Stimulated activated CD8-positive, alpha-beta memory T cell treated with anti-CD3 and anti-CD28 coated beads, Interleukin-12 subunit alpha, Interleukin-12 subunit beta, amount 100 ng/mL, for 4 hours (primary cell): Measurements from ENCODE around the gene CSKMT.
A peak's percentile ranks its signal among the peaks of the same experiment; 100 is the strongest.
"Not testable (repeated sequence)": the region's sequence is repeated elsewhere in the genome, so short reads cannot be mapped to it uniquely, and the experiment has no call there.

Experiments
- DNase-seq: peaks from one replicate; pipeline ENCODE4 v3.0.0-alpha.2; 2020; ENCODE audit warnings: low read depth

The CSKMT gene, protein sequence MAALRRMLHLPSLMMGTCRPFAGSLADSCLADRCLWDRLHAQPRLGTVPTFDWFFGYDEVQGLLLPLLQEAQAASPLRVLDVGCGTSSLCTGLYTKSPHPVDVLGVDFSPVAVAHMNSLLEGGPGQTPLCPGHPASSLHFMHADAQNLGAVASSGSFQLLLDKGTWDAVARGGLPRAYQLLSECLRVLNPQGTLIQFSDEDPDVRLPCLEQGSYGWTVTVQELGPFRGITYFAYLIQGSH

DNA sequence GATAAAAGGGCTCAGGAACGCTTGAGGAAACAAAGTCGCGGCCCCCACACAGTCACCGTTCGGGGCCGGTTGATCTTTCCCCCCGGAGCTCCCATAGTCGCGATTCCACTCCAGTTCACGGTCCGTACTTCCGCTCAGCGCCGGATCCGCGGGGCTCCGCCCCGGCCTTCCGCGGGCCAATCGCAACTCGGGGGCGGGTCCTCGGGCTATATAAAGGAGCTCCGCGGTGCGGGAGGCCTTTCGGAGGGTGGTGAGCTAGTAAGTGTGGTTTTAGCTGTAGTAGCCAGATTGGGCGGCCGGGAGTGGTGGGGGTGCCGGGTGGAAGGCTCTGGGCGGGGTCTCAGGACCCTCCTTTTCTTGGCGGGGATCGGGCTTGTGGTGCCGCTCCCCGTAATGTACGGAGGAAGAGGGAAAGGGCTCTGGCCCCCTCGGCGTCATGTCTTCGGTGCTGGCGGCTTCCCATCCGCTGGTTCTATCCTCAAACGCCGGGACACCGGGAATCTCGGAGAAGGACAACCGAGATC lies at the start of gene CSKMT, which contains the start of gene C11orf98:
TSS of gene CSKMT (plus strand) at position 238 of the 524 bp plus-strand sequence. CDS start 568 bp downstream, outside the sequence.
TSS of gene C11orf98 (minus strand) at position 136 of the 524 bp plus-strand sequence. CDS start at position 95, 41 bp downstream.
- DNase-seq = peak; percentile 93

DNA sequence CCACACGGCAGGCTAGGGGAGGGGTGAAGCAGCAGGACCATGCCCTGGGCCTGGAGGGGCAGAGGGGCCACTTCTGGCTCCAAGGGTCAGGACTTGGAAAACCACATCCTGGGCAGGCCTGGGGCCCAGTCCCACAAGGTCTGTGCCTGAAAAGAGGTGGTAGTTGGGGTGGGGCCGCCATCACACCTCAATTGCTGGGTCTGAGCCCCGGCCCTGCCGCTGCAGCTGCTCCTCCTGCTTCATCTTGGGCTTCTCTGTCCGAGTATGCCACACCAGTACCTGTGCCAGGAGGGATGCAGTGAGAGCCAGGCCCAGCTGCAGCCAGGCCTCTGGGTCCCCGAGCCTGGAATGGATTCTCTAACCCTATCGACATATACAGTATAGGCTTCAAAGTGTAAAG lies 49.6 kb upstream of the CSKMT start:
- DNase-seq = no peak

DNA sequence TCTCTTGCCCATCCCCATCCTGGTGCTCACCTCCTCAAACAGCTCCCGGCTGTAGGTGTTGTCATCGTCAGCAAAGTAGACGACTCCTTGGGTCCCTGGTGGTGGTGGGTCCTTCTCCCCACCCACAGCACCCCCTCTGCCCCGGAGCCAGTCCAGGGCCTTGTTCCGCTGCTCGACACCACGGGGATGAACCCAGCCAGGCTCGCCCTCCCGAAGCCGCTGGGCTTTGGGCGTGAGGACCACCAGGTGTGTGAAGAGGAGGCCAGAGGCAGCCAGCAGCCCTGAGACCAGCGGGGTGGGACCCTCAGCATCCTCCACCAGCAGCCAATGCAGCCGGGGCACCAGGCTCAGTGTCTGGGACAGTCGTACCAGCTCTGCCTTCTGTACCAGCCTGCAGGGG lies 48.2 kb upstream of the CSKMT start:
- DNase-seq = not testable (repeated sequence)

DNA sequence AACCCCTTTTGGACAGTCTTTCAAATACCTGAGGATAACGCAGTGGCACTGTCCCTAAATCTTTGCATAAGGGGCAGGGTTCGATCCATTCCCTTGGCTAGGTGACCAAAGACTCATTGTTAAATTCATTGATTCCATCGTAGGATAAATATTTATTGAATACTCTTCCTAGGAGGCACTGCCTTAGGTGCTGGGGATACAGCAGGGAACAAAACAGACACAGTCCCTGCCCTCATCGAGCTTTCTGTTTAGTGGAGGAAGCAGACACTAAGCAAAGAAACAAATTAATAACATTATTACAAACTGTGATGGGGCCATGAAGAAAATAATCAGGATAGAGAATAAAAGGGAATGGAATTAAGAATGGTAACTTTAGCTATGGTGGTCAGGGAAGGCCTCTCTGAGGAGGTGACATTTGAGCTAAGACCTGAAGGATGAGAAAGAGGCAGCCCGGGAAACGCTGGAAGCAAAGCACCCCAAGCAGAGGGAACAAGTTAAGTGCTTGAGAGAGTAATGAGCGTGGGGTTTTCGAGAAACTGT lies 44.0 kb upstream of the CSKMT start:
- no peak for DNase-seq

DNA sequence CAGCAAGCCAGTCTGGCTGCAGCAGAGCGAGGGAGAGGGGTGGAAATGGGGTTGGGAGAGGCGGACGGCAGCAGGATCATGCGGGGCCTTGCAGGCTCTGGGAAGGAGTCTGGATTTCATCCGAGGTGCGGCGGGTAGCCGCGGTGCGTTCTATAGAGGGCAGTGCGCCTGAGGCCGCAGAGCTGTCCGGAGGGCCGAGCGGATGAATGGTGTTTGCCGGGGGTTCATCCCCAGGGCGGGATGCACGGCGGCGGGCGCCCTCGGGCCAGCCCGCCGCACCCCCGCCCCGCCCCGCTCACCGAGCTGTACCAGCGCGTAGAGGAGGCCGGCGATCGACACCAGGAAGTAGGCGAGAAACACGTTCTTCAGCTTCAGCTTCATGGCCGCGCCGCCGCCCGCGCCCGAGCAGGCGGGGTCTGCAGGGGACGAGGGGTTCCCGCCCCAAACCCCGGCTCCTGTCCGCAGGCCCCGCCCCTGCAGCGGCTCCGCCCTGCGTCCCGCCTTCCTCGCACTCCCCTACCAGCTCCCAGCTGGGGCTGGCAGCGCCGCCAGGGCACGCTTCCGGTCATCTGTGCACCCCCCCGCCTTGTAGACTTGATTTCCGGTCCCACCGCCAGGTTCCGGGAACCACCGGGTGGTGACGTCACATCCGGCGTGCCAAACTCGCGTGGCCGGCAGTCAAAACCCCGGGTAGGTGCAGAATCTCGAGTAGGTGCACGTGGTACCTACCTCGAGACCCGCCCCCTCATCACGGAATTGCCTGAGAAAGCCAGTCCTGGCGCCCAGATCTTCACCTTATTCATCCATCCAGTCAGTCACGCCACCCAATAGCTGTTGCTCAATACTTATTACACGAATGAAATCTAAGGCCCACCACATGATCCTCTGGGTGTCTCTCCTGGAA lies 43.3 kb upstream of the CSKMT start, which contains the start of gene B3GAT3:
TSS of gene B3GAT3 (minus strand) at position 420 of the 904 bp plus-strand sequence. CDS start at position 381, 39 bp downstream.
- DNase-seq = peak; percentile 96

DNA sequence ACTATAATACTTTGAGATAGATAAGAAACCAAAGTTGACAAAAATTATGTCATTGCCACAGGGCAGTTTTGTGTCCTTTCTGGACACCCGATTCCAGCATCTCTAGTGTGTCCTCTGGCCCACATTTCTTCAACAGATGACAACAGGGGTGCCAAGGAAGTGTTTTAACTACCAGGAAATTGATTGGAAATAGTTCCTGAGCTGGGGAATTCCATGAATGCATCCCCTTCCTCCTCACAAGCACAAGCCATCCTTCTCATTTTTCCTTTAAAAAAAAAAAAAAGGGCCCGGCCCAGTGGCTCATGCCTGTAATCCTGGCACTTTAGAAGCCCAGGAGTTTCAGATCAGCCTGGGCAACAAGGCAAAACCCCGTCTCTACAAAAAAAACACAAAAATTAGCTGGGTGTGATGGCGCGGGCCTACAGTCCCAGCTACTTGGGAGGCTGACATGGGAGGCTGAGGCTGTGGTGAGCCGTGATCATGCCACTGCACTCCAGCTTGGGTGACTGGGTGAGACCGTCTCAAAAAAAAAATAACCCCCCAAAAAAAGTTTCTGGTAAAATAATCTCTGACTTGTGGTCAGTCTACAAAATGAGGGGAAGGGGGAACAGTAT lies 42.5 kb upstream of the CSKMT start:
- DNase-seq = no peak

DNA sequence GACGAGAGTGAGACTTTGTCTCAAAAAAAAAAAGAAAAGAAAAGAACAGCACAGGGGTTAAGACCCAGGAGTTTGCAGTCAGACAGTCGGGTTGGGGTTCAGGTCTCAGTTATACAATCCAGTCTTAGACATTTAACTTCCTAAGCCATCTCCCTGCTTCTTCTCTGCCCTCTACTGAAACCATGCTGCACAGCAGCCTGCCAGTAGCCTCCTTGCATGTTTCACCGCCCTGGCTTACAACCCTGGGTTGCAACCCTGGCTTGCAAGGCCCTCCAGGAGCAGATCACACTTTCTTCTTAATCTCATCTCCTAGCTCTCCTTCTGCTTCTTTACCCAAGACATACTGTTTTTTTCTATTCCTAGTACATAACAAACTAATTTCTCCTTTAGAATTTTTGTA lies 37.4 kb upstream of the CSKMT start:
- DNase-seq = no peak

DNA sequence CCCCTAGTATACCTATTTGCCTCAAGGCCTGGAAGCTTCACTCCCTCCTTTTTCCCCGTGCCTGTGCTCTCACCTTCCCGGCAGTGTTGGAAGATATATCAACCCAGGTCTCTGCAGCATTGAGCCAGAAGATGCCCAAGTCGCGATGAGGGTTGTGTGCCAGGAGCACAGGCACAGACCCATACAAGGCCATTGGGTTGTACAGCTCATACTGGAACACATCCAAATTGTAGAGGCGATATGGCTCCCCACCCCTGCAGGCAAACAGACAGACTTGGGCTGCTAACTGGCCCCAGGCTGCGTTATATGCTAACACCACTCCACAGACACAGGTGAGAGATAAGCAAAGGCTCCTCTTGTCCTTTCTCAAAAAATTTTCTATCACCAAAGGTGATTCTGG lies 32.6 kb upstream of the CSKMT start:
- DNase-seq = no peak

DNA sequence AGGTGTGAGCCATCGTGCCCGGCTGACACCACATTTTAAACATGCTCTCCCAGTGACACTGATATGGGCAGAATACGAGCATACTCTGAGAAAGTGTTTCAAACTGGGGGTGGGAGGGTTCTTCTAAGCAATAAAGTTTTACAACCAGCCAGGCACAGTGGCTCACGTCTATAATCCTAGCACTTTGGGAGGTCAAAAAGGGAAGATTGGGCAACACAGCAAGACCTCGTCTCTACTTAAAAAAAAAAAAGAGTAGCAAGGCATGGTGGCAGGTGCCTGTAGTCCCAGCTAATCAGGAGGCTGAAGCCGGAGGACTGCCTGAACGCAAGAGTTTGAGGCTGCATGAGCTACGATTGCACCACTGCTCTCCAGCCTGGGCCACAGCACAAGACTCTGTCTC lies 20.9 kb upstream of the CSKMT start:
- no peak for DNase-seq

DNA sequence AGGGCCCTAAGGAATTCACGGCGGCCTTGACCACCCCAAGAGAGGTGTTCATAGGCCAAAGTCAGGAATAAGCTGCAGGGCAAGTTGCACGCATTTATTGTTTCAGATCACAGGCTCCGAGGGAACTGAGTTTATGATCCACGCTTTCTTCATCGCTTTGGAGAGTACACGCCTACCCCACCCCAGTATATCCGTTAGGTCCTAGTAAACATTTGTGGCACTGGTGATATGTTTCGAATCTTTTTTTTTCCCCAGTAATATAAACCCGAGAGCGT lies 19.5 kb upstream of the CSKMT start:
- no peak for DNase-seq

DNA sequence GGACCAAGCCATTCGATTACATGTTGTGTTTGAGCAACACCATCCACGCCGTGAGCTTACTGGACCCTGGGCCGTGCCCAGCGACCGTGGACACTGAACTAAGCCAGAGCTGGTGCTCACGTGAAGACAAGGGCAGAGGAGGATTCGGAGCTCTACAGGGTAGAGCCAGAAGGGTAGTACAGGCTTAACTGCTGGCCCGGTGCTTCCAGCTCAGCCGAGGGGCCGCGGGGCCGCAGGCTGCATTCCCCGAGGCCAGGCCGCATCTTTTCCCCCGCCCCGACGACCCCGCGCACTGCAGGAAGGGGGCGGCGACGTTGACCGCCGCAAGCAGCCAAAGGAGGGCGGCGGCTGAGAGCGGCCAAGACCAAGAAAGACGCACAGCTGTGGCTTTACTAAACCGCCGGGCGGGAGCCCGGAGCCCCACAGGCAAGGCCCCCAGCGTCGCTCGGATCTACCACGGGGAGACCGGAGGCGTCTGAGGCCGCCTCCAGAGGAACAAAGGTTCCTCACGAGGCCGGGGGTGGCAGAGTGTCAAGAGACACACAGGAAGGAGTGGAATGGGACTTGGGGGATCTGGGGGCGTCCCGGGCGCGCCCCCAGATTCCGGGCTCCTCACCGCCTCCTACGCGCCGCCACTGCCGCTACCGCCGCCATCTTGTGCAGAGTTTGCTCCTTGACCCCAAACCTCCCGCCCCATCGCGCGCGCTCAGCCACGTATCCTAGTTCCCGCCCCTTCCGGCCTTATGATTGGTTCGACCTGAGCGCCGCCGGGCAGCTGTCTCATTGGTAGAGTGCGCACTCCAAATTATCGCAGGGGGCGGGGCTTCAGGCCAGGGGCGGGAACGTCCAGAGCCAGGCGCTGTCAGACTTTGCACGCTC lies 18.9 kb upstream of the CSKMT start, which contains the start of gene GANAB:
TSS of gene GANAB (minus strand) at position 668 of the 879 bp plus-strand sequence. CDS start at position 654, 14 bp downstream.
- DNase-seq = peak; percentile 98

DNA sequence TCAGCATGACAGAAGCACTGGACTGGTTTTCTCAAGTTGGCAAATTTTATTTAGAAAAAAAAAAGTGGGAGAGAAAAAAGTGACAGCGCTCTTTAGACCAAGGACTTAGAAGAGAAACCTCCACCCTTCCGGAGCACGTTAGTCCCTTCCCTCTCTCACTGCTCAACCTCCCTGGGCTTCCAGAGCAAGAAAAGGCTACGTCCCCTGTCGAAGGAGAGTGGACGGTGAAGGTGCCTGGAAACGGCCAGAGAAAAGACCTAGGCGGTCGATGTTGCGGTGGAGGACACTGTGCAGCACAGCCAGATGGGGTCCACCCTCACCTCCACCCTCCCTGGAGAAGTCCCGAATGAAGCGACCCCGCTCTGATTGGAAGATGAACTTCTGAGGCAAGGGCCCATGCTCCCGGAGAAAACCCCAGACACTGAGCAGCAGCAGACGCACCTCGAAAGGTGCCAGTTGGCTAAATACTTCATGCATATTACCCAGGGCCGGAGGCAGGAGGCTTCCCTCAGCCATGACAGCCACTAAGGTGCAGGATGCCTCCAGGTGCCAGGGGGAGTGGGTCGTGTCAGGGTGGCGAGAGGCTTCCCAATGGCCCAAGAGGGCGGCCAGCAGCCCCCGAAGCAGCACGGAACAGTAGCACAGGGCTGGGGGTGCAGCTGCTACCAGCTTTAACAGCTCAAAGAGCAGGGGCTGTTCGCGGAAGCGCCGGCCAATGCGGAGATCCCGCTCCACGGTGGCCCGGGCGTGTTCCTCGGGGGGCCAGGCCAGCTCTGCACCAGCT lies 18.1 kb upstream of the CSKMT start:
- no peak for DNase-seq

DNA sequence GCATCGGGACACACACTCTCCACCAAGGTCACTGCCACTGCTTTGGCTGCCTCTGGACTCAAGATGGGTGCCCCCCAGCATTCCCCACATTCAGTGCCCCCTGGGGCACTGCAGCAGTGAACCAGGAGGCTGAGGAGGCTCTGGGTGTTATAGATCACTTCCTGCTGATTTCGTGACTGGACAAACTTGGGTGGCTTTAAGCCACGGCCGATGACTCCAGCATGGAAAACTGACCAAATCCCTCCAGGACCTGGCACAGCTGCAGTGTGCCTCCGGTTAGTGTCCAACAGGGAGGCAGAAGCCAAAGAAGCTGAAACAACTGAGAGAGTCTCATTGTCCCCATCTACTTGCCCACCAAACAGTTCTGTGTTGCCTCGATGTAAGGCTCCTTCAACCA lies 17.5 kb upstream of the CSKMT start:
- no peak for DNase-seq

DNA sequence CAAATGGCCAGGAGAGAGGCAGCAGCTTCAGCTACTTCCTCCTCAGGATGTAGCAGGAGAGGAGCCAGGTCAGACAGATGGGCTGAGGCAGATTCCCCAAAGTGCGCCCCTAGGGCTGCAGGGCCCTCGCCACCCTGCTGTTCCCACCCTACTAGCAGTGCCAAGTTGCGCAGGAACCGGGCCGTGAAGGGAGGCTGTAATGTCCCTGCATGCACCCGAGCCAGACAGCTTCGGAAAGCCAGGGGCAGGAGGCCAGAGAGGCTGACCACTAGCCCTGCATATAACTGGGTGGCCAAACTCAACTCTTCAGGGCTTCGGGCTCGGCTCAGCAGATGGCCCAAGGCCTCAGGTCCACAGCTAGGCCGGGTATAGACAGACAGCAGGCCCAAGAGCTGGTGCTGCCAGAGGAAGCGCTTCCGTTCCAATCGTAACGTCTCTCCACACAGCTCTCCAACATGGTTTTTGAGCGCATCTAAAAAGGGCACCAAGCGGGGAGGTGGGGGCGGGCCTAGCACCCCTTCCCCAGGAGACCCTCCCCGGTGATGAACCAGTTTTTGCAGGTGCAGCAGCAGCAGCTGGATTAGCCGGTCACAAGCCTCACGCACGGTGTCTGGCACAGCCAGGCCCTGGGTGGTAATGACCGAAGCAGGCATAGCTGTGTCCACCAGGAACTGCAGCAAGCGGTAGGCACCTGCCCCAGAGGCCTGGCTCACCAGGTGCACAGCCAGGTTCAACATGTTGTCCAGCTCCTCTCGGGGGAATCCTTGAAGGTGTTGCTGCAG lies 16.7 kb upstream of the CSKMT start:
- DNase-seq = no peak

DNA sequence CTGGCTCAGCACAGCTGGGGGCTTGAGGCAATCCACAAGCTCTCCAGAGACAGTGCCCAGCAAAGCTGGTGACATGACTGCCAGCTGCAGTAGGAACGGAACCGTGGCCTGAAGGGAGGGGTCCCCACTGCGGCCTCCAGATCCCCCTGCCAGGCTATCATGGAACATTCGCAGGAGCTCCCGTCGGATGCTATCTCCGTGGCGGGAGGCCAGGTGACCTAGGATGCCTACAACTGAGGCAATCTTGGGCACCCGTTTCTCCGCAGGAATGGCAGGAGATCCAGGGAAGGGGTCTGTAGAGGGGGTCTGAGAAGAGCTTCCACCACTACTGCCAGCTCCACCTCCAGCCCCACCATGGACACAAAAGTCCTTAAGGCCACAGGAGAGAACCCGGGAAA lies 16.1 kb upstream of the CSKMT start:
- no peak for DNase-seq

DNA sequence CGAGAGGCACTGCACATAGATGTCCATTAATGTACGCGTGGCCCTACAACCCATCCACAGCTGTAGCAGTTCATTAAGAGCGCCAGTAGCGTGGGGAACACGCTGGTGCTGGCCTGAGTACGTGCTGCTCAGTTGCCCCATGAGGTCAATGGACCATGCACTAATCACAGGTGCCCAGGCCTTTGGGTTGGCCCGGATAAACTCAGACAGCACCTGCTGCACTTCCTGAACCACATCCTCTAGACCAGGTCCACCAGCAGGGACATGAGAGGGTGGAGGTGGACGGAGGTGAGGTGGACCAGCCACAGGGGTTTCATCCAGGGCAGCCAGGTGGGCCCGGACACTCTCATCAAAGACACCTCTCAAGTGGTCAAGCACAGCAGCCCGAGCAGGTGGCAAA lies 15.6 kb upstream of the CSKMT start:
- no peak for DNase-seq

DNA sequence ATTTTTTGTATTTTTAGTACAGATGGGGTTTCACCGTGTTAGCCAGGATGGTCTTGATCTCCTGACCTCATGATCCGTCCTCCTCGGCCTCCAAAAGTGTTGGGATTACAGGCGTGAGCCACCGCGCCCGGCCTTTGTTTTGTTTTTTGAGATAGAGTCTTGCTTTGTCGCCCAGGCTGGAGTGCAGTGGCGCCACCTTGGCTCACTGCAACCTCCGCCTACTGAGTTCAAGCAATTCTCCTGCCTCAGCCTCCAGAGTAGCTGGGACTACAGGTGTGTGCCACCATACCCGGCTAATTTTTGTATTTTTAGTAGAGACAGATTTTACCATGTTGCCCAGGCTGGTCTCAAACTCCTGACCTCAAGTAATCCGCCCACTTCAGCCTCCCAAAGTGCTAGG lies 14.8 kb upstream of the CSKMT start:
- not testable (repeated sequence) for DNase-seq

DNA sequence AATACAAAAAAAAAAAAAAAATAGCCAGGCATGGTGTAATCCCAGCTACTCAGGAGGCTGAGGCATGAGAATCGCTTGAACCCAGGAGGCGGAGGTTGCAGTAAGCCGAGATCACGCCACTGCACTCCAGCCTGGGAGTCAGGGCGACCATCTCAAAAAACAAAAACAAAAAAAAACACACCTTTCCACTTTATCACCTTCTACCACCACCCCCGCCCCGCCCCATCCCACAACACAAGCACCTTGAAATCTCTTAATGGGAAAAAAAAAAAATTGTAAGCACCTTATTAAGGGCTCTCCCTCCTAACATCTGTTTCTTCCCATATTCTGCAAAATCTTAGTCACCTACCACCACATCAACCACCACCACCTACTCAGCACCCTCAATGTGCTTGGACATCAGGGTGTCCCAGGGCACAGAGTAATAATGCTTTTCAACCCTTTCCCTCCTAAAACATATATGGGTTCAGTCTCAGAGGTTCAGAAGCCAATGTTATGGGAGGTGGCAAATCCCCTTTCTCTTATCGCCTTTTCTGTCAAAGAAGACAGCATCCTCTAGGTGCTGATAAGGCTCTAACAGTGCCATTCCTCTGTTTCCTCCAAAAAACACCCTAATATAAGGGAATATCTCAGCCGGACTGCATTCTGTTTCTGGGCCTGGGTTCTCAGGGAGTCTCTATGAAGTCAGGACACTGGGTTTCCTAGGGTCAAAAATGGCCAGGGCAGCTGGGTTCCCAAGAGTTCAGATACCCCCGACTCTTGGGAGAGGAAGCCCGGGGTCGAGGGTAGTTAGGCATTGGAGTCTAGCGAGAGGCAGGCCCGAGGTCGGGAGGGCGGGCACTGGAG lies 12.7 kb upstream of the CSKMT start:
- no peak for DNase-seq

DNA sequence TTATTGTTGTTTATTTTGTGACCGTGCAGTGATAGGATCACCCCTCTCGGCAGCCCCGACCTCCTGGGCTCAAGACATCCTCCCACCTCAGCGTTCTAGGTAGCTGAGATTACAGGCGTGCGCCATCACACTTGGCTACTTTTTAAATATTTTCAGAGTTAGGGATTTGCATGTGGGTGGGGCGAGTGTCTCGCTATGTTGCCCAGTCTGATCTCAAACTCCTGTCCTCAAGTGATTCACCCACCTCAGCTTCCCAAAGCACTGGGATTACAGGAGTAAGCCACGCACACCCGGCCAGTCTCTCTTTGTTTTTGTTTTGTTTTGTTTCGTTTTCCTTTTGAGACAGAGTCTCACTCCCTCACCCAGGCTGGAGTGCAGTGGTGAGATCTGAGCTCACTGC lies 10.8 kb upstream of the CSKMT start:
- DNase-seq = no peak
